Measurements from ENCODE around the gene CHEK1. TPM values are rescaled to one million over a fixed set of nuclear protein-coding genes. Genes with fewer than 3 reads are reported as not detected.

Gene CHEK1
- total RNA-seq, 2 donors from 2014 or later = 15.6 to 44.6 TPM

GRCh38 chr11:125670172-125670571 is 45.2 kb downstream of the CHEK1 start:
- no peaks in the 10 kb centered on the region for H3K4me1 ChIP-seq
- TF ChIP-seq, protein P1, sequence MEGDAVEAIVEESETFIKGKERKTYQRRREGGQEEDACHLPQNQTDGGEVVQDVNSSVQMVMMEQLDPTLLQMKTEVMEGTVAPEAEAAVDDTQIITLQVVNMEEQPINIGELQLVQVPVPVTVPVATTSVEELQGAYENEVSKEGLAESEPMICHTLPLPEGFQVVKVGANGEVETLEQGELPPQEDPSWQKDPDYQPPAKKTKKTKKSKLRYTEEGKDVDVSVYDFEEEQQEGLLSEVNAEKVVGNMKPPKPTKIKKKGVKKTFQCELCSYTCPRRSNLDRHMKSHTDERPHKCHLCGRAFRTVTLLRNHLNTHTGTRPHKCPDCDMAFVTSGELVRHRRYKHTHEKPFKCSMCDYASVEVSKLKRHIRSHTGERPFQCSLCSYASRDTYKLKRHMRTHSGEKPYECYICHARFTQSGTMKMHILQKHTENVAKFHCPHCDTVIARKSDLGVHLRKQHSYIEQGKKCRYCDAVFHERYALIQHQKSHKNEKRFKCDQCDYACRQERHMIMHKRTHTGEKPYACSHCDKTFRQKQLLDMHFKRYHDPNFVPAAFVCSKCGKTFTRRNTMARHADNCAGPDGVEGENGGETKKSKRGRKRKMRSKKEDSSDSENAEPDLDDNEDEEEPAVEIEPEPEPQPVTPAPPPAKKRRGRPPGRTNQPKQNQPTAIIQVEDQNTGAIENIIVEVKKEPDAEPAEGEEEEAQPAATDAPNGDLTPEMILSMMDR (IDR thresholded peaks at IDR 0.05) = no peak
- no peak overlapping the region for H3K9ac ChIP-seq (ENCODE audit: low read depth in 2 of 2, low read length in 2 of 2)
- H3K4me3 ChIP-seq = no peak overlapping the region
- no peak for DNase-seq
- intact Hi-C loops (cut with DNase I) = no loop called here
- H3K9me3 ChIP-seq = no peaks in the 10 kb centered on the region
- no peak overlapping the region for H3K27ac ChIP-seq
- H3K36me3 ChIP-seq = no peaks in the 10 kb centered on the region
- H3K27me3 ChIP-seq = no peaks in the 10 kb centered on the region

DNA sequence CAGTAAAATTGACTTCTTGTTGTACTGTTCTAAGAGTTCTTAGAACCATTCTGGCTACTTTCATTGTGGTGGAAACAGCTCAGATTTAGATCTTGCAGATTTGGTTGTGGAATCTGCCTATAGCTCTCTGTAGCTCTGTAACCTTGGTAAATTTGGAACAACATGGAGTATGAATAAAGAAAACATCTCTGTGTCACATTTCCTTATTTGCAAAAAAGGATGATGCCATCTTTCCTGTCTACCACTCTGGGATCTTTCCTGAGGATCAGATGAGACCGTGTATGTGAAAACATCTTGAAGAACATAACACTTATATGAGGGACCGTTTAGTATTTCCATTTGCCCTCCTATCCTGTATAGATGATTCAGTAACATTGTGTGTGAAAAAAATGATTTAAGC is 46.6 kb downstream of the CHEK1 start:
- Histone ChIP-seq H3K27me3 (no peaks in the 10 kb centered on the region), H3K4me1 (no peaks in the 10 kb centered on the region), H3K9ac (ENCODE audit: low read depth in 2 of 2, low read length in 2 of 2) (no peak overlapping the region), H3K9me3 (no peaks in the 10 kb centered on the region), H3K36me3 (no peaks in the 10 kb centered on the region), H3K4me3 (no peak overlapping the region), H3K27ac (no peak overlapping the region)
- TF ChIP-seq, protein P1 (IDR thresholded peaks at IDR 0.05) = no peak
- DNase-seq = no peak
- intact Hi-C loops (cut with DNase I) = no loop called here

GRCh38 chr11:125674210-125674609 is 49.2 kb downstream of the CHEK1 start:
- intact Hi-C loops (cut with DNase I) = no loop called here

GRCh38 chr11:125675196-125675595 is 50.2 kb downstream of the CHEK1 start:
- H3K27me3 ChIP-seq = no peaks in the 10 kb centered on the region
- H3K4me1 ChIP-seq = no peaks in the 10 kb centered on the region
- TF ChIP-seq, protein P1 (IDR thresholded peaks at IDR 0.05) = no peak
- intact Hi-C loops (cut with DNase I) = no loop called here
- no peak overlapping the region for H3K27ac ChIP-seq
- no peak for DNase-seq
- no peaks in the 10 kb centered on the region for H3K36me3 ChIP-seq
- no peak overlapping the region for H3K4me3 ChIP-seq
- H3K9ac ChIP-seq (ENCODE audit: low read depth in 2 of 2, low read length in 2 of 2) = no peak overlapping the region
- no peaks in the 10 kb centered on the region for H3K9me3 ChIP-seq

More at GRCh38 chr11:125674210-125674609, 49.2 kb downstream of the CHEK1 start:
- Histone ChIP-seq H3K36me3 (no peaks in the 10 kb centered on the region), H3K27me3 (no peaks in the 10 kb centered on the region), H3K9me3 (no peaks in the 10 kb centered on the region), H3K4me3 (no peak overlapping the region), H3K9ac (ENCODE audit: low read depth in 2 of 2, low read length in 2 of 2) (no peak overlapping the region), H3K27ac (no peak overlapping the region), H3K4me1 (no peaks in the 10 kb centered on the region)
- TF ChIP-seq, protein P1 (IDR thresholded peaks at IDR 0.05) = no peak
- no peak for DNase-seq

- H3K9me3 ChIP-seq = no peaks in the 10 kb centered on the region
- no peak for DNase-seq
- H3K36me3 ChIP-seq = no peaks in the 10 kb centered on the region
- TF ChIP-seq, protein P1 (IDR thresholded peaks at IDR 0.05) = no peak
- no peaks in the 10 kb centered on the region for H3K4me1 ChIP-seq
- intact Hi-C loops (cut with DNase I) = no loop called here
- H3K27ac ChIP-seq = no peak overlapping the region
- H3K27me3 ChIP-seq = no peaks in the 10 kb centered on the region
- no peak overlapping the region for H3K4me3 ChIP-seq
- H3K9ac ChIP-seq (ENCODE audit: low read depth in 2 of 2, low read length in 2 of 2) = no peak overlapping the region
Observed at GRCh38 chr11:125679397-125679796, 54.4 kb downstream of the CHEK1 start.

- H3K9ac ChIP-seq (ENCODE audit: low read depth in 2 of 2, low read length in 2 of 2) = no peak overlapping the region
- no peak overlapping the region for H3K4me3 ChIP-seq
- no peak overlapping the region for H3K27ac ChIP-seq
- intact Hi-C loops (cut with DNase I) = no loop called here
- H3K4me1 ChIP-seq = no peaks in the 10 kb centered on the region
- TF ChIP-seq, protein P1 (IDR thresholded peaks at IDR 0.05) = no peak
- no peaks in the 10 kb centered on the region for H3K9me3 ChIP-seq
- H3K36me3 ChIP-seq = no peaks in the 10 kb centered on the region
- DNase-seq = no peak
- no peaks in the 10 kb centered on the region for H3K27me3 ChIP-seq
Observed at GRCh38 chr11:125679837-125680236, 54.9 kb downstream of the CHEK1 start.

Data from colonic mucosa (tissue), 4 donors.